HG03432 (cell line): ENCODE measurements around the gene CELSR3.
A peak's percentile ranks its signal among the peaks of the same experiment; 100 is the strongest.

Experiments used
- ATAC-seq: cut with Tn5 transposase; IDR thresholded peaks from one replicate; pipeline ENCODE4 v1.9.1; 2021; ENCODE audit warnings: mild to moderate bottlenecking, moderate library complexity; ENCODE audit not compliant: unreplicated experiment

Gene CELSR3

DNA sequence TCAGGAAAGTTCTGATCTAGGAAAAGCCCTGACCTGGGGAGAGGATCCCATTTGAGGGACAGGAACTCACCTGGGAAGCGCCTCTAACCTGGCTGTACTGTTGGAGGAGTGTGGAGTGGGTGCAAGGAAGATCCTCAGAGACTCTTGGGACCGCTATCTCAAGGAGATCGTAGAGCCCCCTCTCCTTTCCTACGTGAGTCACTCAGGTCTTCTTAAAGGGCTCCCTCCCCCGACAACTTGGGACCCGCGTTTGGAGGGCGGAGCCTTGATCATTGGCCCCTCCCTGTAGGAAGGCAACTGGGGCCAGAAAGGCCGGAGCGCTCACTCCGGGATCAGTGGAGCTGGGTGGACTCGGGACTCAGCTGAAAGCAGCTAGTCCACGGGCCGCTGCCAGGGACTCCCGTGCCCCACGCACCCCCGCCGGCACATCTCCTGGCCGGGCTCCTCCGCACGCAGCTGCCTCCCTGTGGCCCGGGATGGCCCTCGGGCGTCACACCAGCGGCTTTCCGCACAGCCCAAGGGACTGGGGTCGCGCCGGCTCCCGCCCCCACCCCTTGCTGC, 27.9 kb downstream of the CELSR3 start:
- peak; percentile 29 for ATAC-seq

DNA sequence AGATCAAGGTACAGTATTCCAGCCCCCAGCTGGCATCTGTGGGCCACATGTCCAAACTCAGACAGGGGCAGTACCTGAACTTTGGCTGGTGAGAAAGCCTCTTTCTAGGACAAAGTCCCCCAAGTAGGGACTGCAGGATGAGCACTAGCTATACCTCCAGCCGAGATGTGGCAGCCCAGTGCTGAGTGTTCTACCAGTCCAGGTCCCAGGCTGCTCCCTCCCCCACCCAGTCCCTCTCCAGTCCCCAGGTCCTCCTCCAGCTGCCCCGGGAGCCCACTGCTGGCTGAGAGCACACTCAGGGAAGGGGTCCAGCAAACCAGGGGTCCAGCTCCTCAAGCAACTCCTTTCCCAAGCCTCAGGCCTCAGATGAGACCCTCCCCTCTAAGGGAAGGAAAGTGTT, 28.9 kb downstream of the CELSR3 start:
- no peak for ATAC-seq

DNA sequence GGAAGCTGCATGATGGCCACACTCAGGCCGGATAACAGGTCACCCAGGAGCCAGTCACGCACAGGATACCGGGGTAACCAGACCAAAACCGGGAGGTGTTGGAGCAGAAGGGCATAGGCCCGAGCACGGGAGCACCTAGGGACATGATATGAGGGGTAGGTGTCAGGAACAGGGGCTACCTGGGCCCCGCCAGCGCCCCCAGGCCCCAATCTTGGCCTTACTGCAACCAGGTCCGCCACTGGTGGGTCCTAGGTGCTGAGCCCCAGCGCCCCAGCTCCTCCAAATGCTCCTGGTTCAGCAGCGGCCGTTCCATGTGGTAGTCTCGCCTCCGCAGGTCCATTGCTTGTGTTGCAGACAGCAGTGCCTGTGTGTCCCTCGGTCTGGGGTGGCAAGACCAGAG, 29.4 kb downstream of the CELSR3 start:
- no peak for ATAC-seq

DNA sequence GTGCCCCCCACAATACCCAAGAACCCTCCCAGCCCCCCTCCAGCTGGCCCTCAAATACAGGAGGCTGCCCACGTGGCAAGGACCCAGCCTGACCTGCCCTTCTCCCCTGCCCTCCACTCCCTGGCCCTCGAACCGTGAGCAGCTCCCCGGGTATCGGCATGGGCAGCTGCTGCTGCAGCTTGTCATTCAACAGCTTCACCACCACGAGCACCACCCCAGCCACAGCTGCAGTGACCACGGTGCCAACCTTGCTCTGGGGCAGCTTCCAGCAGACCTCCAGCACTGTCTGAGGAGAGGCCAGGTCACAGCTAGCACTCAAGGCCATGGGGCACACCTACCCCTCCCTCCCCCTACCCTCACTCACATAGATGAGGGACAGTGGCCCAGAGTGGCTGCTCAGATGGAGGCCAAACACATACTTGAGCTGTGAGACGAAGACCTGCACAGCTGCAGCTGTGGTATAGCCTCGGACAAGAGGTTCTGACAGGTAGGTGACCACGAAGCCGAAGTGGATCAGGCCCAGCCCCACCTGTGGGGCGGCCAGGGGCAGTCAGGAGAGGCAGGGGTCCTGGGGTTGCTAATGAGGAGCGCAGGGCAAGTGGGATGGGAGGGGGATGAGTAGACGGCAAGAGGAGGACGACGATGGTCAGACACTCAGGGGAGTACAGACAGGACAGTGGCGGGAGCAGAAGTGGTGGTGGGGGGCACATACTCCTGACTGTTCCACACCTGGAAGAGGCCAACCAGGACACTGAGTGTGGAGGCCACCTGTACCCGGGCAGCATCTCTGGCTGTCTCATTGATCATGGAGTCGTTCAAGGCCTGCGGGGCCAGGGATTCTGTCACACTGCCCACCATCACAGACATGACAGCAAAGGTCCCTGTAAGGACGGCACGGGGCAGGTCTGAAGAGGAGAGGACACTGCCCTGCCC, 30.9 kb downstream of the CELSR3 start:
- no peak for ATAC-seq

DNA sequence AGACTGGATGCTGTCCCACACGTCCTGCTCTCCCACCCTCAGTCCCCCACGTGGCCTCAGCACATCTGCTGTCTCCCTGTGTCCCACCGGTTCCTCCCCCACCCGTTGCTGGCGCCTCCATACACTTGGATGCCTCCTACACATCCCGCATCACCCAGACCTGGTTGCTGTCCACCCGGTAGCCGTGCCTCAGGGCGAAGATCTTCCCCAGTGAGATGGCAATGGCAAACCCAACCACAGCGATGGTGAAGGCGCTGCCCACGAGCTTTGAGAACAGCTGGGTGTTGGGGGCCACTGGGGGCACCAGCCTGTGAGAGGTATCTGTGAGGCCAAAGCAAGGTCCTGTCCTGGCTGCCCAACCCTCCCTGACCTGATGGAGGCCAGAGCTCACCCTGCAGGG, 31.9 kb downstream of the CELSR3 start:
- no peak for ATAC-seq

DNA sequence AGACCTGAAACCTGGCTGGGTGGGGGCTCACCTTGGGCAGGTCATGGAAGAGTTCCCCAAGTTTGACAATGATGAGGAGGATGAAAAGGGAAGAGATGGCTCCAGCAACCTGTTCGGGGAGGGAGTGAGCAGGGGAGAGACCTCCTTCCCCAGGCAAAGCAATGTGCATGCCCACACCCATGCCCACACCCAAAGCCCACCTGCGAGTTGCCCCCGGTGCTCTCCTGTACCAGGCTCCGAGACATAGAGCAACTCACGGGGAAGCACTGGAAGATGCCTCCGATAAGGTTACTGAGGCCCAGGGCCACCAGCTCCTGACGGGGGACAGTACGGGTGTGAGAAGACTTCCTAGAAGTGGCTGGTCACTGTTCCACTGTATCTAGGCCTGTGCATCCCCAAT, 32.3 kb downstream of the CELSR3 start:
- no peak for ATAC-seq

DNA sequence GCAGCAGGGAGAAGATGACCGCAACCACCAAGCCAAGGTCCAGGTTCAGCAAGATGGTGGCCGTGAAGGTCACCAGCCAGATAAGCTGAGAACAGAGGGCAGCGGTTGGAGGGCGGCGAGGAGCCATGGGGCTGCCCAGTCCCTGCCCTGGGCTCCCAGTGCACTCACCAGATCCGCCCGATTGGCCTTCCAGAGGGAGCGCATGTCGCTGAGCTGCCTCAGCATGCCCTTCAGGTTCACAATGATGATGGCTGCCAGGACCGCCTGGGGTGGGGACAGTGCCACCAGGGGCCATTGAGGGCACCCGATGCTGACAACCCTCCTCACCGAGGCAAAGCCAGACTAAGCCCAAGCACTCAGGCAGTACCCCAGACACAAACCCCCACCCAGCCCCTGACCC, 32.8 kb downstream of the CELSR3 start:
- no peak for ATAC-seq

DNA sequence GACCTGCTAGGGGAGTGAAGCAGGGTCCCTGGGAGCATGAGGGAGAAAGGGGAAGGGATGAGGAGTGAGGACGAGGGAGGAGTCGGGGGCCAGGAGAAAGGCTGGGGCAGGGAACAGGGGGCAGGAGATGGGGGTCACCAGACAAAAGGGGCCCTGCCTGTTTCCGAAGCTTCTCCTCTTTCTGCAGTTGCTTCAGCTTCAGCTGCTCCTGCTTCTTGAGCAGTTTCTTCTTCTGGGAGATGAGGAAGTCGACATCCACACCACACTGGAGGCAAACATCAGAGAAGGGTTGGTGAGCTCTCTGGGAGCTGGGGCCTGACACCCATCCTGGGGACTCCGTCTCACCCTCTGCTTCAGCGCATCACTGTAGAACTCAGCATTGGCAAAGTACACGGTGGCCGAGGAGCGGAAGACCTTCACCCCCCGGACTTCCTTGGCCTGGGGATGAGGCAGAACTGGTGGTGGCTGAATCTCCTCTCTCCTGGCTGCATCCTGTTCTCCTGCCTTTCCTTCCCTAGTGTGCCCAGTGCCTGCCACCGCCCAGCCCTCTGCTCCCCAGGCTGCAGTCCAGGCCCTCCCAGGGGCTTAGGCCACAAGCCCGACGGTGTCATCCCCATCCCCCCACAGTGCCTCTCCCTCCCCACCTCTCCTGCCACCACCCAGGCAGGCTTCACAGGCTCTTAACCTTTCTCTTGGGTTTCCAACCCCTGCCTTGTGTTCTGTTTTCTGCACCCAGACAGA, 34.2 kb downstream of the CELSR3 start:
- ATAC-seq, result no peak

DNA sequence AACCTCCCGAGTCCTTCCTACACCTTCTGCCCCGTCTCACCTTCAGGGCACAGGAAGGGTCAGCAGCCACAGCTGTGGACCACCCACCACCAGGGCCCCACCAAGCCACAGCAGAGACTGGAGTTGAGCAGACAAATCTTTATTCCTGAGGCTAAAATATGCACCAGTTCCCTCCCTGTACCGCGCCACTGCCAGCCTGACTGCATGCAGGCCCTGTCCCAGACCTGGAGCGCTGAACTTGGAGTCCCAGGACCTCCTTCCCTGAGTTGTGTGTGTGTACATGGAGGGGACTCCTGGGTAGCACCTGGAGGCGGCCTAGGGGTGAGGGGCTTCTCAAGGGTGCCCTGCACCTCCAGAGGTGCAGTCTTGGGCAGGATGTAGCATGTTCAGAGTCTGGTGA, 37.1 kb downstream of the CELSR3 start:
- ATAC-seq, result no peak

DNA sequence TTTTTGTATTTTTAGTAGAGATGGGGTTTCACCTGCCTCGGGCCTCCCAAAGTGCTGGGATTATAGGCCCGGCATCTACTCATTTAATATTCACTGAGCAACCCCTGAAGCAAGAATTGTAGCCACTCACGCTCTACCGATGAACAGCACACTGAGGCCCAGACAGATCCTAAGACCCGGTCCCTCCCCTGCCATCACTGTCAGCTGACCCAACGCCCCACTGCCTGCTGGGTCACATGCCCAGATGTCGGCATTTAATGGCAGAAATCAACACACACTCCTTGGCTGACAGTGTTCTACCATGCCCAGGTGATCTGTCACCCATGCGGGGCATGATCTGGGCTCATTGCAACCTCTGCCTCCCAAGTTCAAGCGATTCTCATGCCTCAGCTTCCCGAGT, 37.9 kb downstream of the CELSR3 start:
- ATAC-seq, result no peak

DNA sequence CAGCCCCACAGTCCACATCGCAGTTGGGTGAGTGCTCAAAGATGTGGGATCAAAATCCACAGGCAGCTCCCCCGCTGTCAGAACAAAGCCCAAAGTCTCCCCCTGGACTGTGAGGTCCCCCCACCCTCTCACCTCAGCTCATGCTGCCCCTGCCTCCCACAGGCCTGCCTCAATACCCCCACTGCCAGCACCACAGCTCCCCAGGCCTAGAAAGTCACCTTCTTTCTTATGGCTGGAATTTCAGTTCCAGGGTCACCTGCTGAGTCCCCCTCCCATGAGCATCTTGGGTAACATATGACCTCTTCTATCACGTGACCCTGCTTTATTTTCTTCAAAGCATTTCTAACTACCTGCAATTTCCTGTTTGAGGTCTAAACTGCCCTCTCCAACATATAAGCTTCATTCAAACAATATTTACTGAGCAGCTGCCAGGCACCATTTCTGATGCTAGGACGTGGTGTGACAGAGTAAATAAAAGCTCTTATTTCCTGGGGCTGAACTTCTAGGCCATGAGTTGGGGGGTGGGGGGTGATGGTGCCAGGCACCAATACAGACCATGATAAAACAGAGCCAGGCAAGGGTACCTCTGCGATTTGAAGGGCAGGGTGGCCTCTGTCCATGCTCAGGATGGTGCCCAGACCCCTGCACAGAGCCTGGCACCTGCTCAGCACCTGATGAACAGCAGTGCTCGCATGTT, 38.7 kb downstream of the CELSR3 start:
- ATAC-seq, result no peak

DNA sequence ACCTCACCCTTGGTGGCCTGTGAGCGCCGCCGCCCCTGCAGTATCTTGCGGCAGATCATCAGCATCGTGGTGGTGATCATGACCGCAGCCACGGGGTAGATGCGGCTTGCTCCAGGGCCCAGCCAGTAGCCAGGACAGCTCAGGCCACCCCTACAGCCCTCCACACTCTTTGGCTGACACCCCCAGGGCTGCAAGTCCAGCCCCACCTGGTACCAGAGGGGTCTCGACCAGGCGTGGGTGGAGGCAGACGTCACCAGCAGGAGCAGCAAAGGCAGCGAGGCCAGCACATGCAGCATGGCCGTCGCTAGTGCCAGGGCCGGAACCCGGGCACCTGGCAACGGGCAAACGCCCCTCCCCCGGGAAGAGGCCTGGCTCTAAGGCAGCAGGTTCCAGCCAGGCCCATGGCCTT, 41.2 kb downstream of the CELSR3 start, which contains the start of gene TMEM89:
TSS of gene TMEM89 (minus strand) at position 309 of the 409 bp plus-strand sequence. CDS start at position 296, 13 bp downstream.
- no peak for ATAC-seq

DNA sequence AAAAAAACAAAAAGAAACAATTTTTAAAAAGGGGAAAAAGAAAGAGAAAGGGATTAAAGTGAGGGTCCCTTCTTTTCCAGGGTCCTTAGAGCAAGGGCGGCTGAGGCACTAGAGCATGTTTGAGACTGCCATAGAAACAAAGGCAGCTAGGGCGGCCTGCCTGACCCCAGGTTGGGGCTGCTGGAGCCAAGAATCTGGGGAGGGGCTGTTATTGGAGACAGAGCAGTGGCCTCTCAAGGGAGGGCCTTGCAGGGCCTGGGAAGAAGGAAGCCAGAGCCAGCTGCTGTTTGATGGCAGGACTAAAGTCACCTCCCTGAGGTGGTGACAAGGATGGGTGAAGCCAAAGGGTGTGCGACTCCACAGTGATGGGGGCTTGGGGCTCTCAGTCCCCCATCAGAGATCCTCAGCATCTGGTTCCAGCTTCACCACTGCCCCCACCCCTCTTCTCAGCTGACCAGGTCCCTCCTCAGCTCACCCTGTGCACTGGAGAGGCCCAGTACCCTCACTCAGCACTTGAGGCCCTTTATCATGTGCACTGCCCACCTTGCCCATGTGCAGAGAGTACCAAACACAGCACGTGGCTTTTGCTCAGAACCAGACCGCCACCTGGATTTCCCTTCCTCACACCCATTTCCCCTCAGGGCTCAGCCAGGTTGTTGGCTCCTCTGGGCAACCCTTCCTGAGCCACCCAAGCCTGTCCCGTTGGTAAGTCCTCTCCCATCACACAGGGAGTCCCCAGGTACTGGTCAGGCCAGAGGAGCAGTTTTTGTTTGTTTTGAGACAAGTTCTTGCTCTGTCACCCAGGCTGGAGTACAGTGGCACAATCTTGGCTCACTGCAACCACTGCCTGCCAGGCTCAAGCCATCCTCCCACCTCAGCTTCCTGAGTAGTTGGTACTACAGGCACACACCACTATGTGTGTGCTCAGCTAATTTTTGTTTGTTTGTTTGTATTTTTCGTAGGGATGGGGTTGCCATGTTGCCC, 42.9 kb downstream of the CELSR3 start:
- ATAC-seq, result no peak

DNA sequence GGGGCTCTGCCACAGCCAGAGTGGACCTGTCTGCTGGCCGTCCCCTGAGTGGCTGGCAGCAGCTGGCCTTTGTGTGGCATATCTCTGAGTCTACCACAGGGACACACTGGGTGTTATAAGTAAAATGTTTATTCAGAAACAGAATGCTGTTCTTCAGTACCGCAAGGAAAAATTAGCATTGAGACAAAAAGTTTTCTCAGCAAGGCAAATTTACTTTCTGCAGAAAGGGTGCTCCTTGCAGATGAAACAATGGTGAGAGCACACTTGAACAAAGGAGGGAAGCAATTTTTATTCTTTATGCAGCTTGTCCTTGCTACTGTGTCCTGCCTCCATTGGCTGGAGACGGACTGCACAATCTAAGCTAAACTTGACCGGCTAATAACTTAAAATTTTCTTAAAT, 45.1 kb downstream of the CELSR3 start:
- no peak for ATAC-seq

DNA sequence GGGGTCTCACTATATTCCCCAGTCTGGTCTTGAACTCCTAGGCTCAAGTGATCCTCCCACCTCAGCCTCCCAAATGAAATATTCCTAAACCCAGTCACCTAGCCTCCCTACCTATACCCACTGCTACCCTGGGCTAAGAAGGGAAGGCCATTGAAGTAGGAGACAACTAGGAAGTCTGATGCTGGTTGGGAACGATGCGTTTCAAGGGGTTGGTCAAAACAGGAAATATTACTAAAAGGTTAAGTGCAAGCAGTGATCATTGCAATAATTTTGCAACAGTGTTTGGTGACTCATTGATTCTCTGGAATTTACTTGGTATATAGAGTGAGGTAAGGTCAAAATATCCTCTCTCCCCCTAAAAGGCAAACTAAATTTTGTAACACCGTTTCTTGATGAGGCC, 48.6 kb downstream of the CELSR3 start:
- ATAC-seq, result no peak

DNA sequence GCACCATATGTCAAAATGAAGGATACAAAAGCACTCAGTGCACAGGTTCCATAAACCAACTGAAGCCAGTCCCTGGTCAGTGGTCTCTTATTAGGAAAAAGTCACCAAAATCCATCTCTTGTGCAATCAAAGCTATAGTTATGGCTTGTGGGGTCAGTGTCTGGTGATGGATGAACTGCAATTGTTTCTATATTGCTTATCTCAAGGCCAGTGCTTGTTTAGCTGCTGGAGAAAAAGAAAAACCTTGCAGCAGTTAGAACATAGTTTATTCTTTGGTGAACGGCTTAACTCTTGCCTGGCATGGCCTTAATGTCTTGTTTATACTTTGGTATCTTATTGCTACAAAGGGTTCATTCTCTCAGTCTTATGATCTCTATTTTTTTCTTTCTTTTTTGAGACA, 50.4 kb downstream of the CELSR3 start:
- ATAC-seq, result no peak

DNA sequence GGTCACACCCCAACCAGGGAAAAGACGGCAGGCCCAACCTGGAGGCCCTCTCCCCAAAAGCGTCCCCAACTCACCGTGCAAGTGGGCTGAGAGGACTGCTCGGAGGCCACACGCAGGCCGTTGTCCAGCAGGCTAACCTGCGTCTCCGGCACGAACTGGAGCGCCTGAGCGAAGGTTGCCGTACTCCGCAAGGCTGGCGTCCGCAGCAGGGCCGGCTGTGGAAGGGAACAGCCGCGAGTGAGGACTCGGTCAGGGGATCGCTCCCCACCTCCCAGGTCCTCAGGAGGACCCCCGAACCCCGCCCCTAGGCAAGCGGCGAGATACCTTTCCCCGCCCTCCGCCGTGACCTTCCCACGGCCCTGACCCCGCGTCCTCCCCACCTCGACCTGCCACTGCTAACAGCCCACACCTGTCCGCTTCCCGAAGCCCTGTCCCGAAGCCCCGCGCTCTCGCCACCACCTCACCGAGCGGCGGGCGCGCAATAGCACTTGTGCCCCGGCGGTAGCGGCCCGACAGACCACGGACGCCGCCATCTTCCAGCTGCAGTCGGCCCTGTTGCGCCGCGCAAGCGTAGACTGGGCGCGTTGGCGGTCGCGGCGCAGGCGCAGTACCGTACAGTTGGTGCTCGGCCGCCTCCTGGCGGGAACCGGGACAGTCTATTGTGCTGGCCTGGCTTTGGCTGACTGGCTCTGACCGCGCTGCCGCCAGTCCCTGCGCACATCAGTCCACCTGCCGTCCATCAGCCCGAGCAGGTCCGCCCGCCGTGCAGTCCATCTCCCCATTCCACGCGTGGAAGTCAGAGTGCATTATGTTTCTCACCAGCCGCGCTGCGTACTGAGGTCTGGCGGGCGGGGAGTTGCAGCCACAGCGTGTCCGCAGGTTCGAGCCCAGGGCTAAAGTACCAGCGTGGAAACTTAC, 53.3 kb downstream of the CELSR3 start, which contains the start of gene UQCRC1:
TSS of gene UQCRC1 (minus strand) at position 559 of the 918 bp plus-strand sequence. CDS start at position 533, 26 bp downstream.
- ATAC-seq, result peak; percentile 94

DNA sequence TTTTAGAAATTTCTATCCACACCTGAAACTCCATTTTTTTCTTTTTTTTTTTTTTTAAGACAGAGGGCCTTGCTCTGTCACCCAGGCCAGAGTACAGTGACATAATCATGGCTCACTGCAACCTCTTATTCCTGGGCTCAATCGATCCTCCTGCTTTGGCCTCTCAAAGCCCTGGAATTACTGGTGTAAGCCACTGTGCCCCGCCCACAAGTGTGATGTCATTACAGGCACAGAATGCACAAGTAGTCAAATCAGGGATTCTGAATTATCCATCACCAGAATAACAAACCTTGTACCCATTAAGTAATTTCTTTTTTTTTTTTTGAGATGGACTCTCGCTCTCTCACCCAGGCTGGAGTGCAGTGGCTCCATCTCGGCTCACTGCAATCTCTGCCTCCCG, 55.2 kb downstream of the CELSR3 start:
- ATAC-seq, result no peak

DNA sequence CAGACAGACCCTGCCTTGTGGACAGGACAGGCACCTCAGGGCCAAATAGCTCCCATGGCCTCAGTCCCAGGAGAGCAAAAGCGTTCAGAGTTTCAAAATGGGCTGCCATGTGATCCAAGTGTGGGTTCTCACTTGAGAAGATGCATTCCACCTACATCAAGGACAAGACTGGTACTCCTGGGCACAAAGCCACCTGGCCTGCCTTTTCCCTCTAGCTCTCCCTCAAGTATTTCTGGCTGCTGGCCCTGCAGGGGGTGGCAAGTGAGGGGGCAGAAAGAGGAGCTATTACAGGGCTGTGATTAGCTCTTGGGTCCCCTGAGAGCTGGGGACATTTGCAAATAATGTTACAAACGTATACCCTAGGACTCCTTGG, 61.1 kb downstream of the CELSR3 start:
- no peak for ATAC-seq
